RKO (cell line): Measurements from ENCODE around the gene MBLAC2.

Experiments
- DNase-seq: peaks from one replicate; pipeline ENCODE4 v3.0.0-alpha.2; 2016; ENCODE audit warnings: low spot score

Gene MBLAC2

GRCh38 chr5:90461288-90461687 is 13.3 kb downstream of the MBLAC2 start:
- DNase-seq, result no peak

DNA sequence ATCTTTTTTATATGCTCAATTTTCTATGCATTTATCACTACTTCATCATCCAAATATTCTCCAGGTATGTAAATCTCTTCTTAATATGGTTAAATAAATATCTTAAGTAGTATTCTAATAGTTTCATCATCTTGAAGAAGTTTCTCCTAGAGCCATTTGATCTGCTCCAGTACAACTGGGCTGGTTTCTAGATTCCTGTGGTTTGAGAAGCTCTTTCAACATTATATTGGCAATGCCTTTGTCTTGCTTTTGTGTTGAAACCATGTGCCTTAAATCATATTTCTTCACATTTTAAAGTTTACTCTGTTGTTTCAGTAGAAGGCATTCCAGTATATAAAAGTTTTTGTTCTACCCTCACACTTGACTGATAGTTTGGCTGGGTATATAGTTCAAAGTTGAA is 27.6 kb downstream of the MBLAC2 start:
- DNase-seq, result no peak

DNA sequence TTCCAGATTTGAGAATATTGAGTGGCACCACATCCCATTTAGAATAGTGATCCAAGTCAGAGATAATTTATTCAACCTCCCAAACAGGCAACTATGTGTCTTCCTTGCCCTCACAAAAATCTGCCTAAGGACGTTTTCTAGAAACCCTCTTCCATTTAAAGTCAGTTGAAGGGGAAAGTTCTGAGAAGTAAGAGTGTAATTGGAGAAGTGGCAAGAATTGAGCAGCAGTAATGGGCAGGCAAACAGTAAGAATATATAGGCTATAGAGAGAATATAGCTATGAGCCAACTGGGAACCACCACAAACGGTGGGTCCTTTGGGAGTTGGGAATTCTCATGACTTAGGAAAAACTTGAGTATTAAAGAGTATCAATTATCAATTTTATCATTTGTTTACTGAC is 33.9 kb downstream of the MBLAC2 start:
- no peak for DNase-seq

- no peak for DNase-seq
These were observed 36.5 kb downstream of the MBLAC2 start for GRCh38 chr5:90438100-90438499.

DNA sequence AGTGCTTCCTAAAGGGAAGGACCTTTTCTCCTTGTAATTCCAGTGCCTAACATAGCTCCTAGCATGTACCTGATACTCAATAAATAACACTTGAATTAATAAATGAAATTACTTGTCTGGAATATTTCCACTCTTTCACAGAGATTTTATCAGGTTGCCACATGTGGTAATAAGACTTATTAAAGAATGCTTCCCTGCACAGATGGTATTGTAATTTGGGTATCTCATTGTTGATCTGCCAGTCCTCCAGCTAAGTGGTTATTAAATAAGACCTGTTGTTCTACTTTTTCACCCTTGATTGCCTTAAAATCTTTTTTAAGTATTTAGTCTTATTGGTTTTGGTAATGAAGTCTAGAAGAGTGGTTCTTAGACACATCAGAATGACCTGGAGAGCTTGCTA is 36.9 kb downstream of the MBLAC2 start:
- no peak for DNase-seq

DNA sequence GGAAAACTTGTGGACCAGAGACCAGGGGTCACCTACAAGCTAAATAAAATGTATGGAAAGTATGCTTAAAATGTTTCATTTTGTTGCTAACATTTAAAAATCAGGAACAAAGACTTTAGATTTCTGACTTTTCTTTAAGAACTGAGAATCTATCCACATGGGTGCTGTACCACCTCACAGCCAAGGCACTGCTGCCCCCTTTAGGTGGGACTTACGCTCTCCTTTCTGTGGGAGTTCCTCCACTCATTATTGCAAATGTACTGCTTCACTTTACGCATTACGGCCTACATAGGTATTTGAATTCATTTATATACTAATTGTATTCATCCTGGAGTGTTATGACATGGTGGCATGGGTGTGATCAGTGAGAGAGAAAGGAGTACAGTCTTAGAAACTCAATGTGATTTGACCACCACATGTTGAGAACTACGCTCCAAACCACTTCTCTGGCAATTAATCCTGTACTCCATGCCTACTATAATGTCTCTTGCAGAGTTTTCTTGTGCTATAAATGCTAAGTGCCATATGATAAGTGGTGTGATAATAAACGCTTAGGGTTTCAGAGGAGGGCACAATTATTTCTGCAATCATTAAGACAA is 40.4 kb downstream of the MBLAC2 start:
- peak; percentile 39 for DNase-seq

GRCh38 chr5:90424245-90424644 is 50.3 kb downstream of the MBLAC2 start:
- DNase-seq, result no peak

- no peak for DNase-seq
These were observed 53.4 kb downstream of the MBLAC2 start for GRCh38 chr5:90421136-90421535.

DNA sequence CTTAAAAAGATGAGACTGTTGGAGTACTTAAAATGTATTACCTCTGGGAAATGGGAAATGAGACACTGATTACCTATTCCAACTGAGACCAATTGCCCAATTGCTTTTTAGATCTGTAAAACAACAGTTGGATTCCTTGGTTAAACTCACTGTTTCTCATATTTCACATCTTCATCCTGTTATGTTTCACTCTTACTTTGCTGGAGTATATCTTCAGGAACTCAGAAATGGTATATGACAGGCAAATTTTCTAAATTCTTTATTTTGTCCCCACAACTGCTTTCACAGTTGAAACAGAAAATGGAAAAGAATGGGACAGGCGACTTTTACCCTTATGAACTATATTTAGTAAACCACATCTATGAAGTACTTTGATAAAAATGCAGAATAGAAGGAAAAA is 56.4 kb downstream of the MBLAC2 start:
- no peak for DNase-seq

DNA sequence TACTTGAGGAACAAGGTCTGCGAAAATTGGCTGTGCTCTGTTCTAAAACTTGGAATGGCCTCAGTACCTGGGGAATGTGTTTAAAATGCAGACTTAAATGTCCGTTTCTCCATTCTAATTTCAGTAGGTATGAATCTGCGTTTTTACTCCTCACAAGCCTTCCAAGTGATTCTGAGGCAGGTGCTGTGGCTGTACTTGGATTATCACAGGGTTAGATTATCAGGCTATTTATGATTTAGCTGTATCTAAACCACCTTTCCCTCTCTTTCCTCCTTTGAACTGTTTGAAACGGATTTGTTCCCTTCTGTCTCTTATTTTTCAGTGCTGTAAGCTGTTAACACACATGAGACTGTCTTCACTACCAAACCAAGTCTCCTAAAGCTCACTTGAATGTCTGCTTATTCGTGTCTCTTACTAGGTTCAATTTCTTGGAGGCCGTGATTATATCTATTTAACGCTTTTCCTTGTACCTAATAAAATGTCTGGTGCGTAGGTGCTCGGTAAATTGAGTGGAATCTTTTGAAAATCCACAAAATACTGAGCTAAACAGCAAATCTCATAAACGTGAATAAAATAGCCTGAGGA is 64.3 kb downstream of the MBLAC2 start:
- peak; percentile 35 for DNase-seq

DNA sequence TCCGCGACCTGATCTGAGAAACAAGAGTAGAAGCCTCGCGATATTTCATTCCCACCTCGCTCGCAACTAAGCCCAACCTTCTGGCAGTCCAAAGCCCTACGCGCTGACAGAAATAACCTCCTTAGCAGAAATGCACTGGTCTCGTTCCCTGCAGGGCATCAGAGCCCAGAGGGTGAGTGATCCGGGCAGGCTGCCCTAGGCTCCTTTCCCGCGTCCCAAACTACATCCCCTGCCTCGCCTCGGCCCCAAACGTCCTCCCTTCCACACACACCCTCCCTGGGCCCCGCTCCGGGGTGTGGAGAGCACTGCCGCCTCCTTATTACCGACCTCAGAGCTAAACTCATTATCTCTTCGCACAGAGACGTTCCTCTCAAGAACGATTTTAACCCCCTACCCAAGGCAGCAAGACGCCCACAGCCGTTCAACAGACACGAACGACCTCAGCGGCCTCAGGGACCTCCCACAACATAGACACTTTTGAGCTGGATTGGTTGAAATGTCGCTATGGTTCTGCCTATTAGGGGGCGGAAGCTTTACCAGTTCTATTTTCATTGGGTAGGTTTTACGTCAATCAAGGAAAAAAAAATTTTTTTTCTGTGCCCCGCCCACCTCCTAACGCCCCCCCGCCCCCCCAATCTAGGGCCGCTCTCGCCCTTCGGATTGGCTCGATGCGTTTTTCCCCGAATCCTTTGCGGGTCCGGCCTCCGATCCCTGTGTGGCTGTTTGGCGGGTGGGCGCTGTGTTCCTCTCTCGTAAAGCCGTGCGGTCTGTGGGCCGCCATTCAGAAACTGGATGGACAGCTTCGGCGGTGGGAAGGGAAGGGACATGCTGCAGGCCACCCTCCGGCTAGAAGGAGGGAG is 65.0 kb downstream of the MBLAC2 start, which contains the start of gene CETN3:
CETN3 (minus strand) TSS at position 439 of the 860 bp plus-strand sequence; CDS start at position 344, 95 bp downstream.
- peak; percentile 96 for DNase-seq

GRCh38 chr5:90408571-90409317 is 65.8 kb downstream of the MBLAC2 start:
- DNase-seq, result peak; percentile 69
